Glomerular endothelial cell (primary cell): ENCODE results near the gene CHIT1. TPM values are rescaled to one million over a fixed set of nuclear protein-coding genes. Genes with fewer than 3 reads are reported as not detected.

Experiments used
- DNase-seq: peaks from one replicate; pipeline ENCODE4 v3.0.0-alpha.2; 2011; ENCODE audit warnings: low read depth, low spot score; ENCODE audit errors: extremely low read depth
- total RNA-seq: library from RNA; depleted of rRNA; stranded (reverse); fragments of >200 nt; gene quantifications from 2 replicates; pipeline ENCODE4 v1.2.3, GENCODE V29; 2015

The CHIT1 gene
- total RNA-seq, 1 donor from 2014 or later: not detected

DNA sequence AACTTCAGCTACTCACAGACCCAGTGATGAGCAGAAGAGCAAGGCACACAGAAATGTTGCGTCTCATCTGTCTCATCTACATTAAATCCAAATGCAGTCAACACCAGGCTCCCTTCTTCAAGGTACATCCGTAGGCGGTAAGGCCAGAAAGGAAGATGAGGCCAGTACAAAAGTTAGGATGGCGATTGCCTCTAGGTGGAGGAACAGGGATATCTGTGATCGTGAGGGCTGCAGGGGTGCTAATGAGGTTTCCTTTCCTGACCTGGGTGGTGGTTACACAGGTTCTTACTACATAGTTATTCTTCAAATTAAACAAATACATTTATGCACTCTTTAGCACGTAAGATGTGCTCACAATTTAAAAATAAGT is 52.5 kb downstream of the CHIT1 start:
- DNase-seq: no peak

DNA sequence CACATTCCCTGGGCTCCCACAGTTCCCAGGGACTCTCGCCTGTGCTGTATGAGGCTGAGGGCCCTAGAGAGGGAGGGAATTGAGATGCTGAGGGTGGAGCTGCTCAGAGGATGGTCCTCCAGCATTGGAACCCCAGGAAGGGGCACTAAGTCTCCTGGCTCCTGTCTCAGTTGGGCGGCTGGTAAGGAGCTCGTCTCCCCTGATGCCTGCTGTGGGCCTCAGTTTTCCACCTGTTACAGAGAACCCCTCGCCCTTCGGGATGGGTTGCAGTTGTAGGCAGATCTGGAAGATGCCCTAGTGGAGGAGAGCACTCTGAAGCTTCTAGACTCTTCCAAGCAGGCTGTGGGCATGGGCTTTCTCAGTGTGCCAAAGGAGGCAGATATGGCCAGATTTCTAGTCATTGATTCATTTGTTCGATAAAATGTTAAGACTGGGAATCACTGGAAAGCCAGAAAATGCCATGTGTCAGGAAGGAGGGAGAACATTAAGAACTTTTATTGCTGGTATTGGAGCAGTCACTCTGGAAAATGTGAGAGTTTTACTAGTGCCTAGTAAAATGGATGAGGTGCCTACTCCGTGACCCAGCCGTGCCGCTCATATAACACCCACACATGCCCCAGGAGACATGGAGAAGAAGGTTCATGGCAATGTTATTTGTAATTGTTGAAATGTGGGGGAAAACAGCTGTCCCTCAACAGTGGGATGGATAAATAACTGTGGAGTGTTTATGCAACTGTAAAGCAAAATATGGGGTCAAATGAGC is 53.0 kb downstream of the CHIT1 start:
- DNase-seq: no peak

DNA sequence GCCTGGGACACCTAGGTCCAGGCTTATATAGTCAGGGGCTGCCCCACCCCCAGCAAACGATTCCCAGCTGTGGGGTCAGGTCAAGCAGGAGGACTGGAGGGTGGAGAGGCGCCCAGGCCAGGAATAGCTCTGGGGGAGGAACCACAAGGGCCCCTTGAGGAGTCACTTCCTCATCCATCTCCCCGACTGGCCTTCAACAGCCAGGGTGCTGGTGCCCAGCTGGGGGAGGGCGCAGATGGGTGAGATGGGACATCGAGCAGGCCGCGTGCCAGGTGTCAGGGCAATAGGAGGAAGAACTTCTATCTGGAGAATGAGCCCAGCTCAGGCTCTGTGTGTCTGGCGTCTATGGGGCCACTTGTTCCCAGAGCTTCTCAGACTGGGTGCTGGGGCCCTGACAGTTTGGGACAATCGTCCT is 53.6 kb downstream of the CHIT1 start:
- DNase-seq: no peak

DNA sequence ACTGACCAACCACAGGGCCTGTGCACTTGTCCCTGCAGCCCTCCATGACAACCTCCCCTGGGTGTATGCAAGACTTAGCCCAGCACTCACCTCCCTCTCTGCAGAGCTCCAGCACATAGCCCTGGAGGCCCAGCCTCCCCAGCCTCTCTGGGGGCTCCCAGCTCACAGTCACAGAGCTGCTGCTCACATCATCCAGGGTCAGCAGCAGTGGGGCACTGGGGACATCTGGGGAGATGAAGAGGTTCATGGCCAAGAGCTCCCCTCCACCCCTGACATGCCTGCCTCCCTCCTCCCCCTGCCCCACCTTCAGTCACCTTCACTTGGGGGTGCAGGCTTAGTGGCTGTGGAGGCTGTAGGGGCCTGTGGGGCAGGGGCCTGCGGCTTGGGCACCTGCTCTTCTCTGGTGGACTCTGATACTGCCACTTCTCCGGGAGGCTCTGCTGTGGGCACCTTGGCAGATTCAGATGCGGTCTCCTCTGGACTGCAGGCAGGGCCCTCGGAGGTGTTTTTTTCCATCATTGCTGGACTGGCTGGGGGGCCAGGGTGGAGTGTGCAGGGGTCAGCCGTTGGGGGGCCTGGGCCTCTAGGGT is 54.1 kb downstream of the CHIT1 start, which contains the start of gene MYBPH:
TSS of gene MYBPH (minus strand) at position 590 of the 590 bp plus-strand sequence. CDS start at position 519, 71 bp downstream.
- no peak for DNase-seq

DNA sequence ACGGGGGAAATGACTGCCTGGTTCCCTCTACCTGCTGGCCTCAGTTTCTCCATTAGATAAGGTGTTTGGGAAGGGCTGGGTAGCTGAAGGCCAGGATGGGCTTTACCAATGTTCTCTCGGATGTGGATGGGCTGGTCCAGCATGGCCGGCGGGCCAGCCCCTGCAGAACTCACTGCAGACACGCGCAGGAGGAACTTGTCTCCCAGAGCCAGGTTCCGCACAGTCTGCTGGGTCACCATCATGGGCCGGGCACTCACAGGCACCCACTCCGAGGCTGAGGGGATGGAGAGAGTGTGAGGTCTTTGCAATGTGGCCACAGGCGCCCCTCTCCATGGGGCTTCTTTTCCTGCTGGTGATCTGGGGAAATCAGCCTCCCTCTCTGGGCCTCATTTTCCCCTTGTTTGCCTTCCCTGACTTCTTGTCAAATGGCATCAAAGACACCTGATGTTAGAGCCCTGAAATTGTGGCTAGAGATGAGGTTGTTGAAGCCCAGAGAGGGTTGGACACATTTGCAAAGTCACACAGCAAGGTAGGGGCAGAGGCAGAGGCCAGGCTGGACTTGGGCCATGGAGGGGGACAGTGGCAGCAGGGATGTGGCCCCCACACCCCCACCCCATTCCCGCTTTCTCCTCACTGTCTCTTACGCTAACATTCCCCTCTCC is 55.0 kb downstream of the CHIT1 start:
- DNase-seq: no peak

DNA sequence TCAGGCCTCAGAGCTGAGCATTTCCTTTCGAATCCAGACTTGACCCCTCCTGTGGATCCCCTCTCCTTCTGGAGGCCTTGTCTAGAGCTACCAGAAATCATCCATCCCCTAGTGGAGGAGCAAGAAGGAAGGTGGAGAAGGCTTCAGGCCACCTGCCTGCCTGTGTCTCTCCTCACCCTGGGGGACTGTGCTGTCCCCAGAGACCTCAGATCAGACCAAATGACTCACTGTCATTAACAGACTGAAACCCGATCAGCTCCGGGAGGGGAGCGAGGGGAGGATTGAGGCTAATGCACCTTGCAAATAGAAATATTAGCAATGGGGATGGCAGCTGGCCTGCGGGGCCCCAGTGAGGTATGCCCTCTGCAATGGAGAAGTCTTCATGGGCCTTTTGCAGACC is 55.9 kb downstream of the CHIT1 start:
- DNase-seq: no peak

DNA sequence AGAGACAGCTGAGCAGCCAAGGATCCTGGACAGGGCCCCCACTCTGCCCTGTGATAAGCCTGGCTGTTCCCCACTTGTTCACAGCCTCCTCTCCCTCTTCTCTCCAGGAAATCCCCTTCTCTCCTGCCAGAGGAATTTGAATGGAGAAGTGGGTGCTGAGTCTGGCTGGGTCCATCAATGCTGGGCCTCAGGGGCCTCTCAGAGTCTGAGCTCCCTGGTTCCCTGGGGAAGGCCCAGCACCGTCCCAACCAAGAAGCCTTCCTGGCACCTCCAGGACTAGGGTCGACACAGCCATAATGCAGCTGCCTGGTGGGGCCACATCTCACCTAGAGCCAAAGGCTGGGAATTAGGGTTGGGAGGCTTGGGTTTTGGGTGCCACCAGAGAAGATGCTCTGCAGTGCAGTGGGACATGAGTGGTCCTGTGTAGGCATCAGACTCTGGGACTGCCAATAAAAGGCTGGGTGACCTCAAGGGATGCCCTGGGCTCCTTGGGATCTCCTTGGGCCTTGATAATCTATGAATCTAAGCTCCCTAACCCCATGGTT is 56.4 kb downstream of the CHIT1 start:
- DNase-seq: no peak

DNA sequence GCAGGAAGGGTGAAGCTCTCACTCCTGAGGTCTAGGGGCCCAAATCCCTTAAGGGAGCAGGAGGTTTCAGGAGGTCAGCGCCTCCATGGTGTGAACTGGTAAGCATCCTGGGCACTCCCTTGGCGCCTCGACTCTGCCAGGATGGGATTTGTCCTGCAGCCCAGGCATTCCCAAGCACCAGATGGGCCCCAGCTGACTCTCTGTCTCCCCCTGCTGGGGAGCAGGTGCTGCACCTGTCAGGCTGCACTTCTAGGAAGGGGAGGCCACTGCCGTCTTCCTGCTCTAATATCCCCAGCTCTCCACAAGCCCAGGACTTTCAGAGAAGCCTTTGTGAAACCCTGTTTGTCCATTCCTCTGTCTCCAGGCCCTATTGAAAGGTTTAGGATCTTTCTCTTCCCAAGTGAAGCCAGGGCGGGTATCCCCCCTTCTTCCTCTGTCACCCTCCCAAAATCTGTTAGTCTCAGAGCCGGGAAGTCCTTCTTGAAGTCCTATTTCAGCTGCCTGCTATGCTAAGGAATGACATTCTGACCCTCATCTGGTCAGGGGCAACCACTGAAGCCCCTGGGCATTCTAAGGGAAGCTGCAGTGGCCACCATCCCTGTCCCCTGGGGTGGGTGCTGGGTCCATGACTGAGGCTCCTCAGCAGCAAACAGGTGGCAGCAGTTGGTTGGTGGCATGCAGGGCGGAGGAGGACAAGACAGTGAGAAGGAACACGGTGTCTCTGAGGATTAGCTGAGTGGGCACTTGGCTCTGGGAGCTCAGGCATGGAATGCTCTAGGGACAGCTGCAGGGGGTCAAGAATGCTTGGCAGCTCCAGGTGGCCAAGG is 57.1 kb downstream of the CHIT1 start:
- DNase-seq: peak; percentile 10

DNA sequence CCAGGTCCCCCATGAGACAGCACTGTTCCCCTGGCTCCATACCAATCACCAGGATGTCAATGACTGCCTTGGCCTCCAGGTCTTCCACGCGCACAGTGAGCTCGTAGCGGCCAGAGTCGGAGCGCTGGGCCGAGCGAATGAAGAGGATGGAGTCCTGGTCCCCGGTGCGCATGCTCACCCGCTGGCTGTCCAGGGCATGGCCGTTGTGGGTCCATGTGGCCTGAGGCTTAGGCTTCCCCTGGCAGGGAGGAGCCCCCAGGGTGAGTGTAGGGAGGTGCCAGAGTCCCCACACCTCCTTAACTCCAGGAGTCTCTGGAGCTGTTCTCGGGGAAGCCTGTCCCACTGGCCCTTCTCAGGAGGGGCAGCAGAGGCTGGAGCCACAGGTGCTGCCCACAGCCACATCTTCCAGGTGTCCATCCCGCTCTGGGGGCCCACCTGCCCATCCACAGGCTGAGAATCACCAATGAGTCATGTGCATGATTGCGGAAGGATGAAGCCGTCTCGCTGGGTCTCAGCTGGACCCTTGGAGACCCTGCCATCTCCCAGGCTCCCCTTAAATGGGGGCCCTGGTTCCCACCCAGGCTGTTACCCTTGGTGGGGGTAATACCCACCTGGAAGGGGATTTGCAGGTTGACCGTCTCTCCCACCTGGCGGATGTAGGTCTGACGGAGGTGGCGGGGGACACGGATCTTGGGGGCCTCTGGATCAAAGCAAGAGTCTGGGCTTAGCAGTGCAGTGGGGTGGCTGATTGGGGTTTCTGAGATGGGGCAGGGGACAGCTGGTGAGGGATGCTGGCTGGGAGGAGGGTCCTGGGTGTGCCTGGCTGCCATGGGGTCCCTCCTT is 57.9 kb downstream of the CHIT1 start:
- DNase-seq: no peak

DNA sequence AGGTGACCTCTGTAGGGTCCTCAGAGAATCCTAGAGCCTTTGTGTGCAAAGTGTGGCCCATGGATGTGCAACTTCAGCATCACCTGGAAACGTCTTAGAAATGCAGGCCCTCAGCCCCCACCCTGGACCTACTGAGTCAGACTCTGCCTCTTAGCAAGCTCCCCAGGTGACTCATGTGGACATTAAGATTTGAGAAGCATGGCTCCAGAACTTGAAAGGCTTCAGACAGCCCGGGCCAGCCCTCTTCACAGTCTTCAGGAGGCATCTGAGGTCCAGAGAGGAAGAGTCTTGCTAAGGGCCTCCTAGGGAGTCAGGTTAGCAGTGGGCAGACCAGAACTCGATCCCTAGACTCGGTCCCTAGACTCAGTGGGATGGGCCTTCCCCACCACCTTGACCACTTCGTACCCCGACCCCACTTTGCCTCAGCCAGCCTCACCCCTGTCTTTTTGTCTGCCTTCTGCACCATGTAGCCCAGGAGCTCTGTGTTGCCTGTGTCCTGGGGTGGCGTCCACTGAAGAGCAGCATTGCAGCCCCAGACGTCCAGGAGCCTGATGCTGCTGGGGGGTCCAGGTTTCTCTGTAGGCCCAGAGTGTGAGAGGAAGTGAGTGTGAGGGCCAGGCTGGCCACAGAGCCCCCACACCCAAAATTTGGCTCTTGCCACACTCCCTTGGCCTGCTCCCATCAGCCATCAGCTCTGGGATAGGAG is 58.7 kb downstream of the CHIT1 start:
- DNase-seq: no peak

DNA sequence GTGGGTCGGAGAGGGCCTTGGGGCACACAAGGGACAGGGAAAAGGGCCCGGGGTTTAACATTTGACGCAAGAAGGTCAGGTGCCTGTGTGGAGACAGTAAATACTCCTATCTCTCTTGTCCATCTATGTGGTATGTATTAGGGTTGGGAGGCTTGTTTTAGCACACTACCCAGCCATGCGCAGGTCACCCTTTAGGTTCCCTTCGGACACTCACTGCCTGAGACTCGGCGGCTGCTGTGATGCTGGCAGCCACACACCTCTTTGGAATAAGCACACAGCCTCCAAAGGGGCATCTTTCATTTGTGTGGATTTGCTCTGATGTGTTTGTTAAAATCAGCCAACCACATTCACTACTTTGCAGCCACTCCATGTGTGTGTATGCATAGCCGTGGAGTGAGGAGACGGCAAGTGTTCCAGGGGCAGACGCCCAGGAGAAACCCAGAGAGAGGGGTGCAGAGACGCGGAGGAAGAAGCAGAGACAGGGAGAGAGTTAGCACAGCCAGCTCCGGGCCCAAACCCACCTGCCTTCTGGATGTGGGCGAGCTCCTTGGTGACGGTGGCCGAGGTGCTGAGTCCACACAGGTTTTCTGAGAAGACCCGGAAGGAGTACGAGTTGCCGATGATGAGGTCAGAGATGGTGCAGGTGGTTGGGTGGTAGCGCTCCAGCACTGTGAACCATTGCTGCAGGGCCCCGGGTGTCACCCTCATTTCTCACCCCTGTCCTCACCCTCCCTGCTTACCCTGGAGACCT is 59.5 kb downstream of the CHIT1 start:
- no peak for DNase-seq

DNA sequence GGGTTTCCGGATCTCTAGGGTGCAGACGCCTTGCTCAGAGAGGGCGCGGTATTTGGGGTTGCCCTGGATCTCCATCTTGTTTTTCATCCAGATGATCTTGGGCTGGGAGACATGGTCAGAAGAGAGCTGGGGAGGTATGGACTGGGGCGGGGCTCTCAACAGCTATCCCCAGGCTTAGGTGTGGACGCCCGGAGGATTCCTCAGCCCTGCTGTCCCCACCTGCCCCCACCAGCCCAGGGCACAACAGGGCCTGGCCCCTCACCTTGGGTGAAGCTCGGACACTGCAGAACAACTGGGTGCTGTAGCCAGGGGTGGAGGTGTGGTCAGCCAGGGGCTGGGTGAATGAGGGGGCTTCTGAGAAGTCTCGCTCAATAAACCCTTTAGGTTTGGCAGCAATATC is 60.5 kb downstream of the CHIT1 start:
- no peak for DNase-seq

DNA sequence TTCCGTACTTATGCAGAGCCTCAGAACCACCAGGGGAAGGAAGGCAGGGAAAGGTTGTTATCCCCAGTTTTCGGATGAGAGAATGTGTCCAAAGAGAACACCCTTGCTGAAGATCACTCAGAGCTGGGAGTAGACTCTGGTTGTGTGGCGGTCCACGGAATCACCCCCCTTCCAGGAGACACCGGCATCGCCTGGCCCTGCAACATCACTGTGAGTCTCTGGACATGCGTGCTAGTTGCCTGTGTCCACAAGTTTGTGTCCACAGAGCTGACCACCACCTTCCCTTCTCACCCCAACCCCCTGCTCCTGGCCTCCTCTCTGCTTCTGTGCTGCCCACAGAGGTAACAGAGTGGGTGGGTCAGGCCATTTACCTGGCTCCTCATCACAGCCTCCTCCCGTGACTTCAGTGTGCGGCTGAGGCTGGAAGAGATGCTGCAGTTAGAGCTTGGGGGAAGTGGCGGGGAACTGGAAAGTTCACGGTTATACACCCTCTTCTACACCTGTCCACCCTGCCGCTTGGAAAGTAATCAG is 61.2 kb downstream of the CHIT1 start:
- no peak for DNase-seq

DNA sequence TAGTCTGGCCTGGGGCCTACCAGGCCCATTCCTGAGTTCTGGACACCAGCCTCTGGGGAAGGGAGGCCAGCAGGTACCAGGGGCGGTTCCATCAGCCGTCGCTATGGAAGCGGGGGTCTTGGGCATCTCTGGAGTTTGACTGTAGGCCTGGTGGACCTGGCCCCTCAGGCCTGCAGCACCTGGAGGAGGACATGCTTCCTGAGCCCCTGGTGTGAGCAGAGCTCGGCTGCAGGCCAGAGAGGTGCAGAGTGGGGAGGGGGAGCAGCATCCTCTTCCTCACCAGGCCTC is 61.6 kb downstream of the CHIT1 start:
- no peak for DNase-seq

DNA sequence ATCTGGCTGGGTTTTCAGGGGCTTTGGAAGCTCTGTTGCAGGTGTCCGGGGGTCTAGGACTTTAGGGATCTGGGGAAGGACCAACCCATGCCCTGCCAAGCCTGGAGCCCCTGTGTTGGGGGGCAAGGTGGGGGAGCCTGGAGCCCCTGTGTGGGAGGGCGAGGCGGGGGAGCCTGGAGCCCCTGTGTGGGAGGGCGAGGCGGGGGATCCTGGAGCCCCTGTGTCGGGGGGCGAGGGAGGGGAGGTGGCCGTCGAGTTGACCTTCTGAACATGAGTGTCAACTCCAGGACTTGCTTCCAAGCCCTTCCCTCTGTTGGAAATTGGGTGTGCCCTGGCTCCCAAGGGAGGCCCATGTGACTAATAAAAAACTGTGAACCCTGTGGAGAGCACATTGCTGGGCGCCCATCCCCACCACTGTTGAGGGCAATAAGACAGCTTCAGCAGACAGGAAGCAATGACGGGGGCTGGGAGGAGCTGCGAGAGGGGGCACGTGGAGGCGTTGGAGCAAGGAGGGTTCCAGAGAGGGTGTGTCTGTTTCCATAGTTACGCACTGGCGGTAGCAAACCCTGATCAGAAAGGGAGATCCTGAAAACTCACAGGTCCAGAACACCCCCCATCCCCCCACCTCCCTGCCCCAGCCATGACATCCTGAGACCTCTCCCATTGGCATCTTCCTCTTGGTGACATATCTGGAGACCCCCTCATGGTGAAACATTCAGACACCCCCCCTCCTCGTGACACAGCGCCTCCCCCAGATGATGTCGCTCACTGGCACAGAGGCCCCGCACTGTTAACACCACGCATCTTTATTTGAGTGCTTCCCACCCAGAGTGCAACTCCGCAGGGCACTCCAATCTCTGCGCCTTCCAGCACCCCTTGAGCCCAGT is 62.2 kb downstream of the CHIT1 start:
- DNase-seq: no peak

DNA sequence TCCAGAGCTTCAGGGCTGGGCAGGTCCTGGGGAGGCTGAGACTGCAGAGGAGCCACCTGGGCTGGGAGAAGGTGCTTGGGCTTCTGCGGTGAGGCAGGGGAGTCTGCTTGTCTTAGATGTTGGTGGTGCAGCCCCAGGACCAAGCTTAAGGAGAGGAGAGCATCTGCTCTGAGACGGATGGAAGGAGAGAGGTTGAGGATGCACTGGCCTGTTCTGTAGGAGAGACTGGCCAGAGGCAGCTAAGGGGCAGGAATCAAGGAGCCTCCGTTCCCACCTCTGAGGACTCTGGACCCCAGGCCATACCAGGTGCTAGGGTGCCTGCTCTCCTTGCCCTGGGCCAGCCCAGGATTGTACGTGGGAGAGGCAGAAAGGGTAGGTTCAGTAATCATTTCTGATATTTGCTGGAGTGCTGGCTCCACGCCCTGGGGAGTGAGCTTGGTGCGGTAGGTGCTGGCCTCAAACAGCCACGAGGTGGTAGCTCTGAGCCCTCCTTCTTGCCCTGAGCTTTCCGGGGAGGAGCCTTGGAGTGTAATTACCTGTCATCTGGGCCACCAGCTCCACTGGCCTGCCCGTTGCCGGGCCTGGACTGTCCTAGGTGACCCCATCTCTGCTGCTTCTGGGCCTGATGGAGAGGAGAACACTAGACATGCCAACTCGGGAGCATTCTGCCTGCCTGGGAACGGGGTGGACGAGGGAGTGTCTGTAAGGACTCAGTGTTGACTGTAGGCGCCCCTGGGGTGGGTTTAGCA is 63.1 kb downstream of the CHIT1 start:
- no peak for DNase-seq
